Tibial nerve (tissue), 4 donors: ENCODE results near the gene LGR6. TPM values are rescaled to one million over a fixed set of nuclear protein-coding genes. Genes with fewer than 3 reads are reported as not detected.

Experiments used
- DNase-seq, 2 donors: peaks; one replicate each; pipeline ENCODE4 v3.0.0-alpha.2; 2019; ENCODE audit warnings: low spot score in 2 of 2
- H3K27ac ChIP-seq, 4 donors: fragments of 200-600 bp; sonication (generic) in 3 of 4; one replicate each; pipeline ENCODE4 v1.5.1; 2017 to 2019; ENCODE audit warnings: mild to moderate bottlenecking in 1 of 4
- H3K27me3 ChIP-seq, 2 donors: fragments of 200-600 bp; sonication (generic) in 1 of 2; one replicate each; pipeline versions ENCODE4 v1.5.1 to v1.6.0; 2017 to 2019
- H3K36me3 ChIP-seq, 3 donors: fragments of 200-600 bp; sonication (generic); one replicate each; pipeline ENCODE4 v1.5.1; 2018 to 2019
- H3K4me1 ChIP-seq, 4 donors: fragments of 200-600 bp; sonication (generic) in 3 of 4; one replicate each; pipeline ENCODE4 v1.5.1; 2017 to 2019
- H3K4me3 ChIP-seq, 4 donors: fragments of 200-600 bp; sonication (generic) in 3 of 4; one replicate each; pipeline ENCODE4 v1.5.1; 2017 to 2019; ENCODE audit warnings: mild to moderate bottlenecking in 1 of 4, moderate library complexity in 1 of 4
- H3K9me3 ChIP-seq, 4 donors: fragments of 200-600 bp; sonication (generic) in 3 of 4; one replicate each; pipeline ENCODE4 v1.5.1; 2017 to 2019
- EP300 ChIP-seq, 2 donors: sonication (generic); formaldehyde crosslinking; IDR thresholded peaks; one replicate each; pipeline ENCODE4 v1.6.1; 2017; ENCODE audit warnings: antibody characterized with exemption in 2 of 2, mild to moderate bottlenecking in 1 of 2
- POLR2A ChIP-seq, 2 donors: fragments of 450-650 bp; IDR thresholded peaks; one replicate each; pipeline ENCODE4 v1.6.1; 2017; ENCODE audit warnings: antibody characterized with exemption in 2 of 2, mild to moderate bottlenecking in 2 of 2, moderate library complexity in 2 of 2
- WGBS, 2 donors: methylation state at CpG; one replicate each; pipeline ENCODE4 v1.1.5; 2018; 5-methylcytosine and 5-hydroxymethylcytosine counted together
- total RNA-seq, 4 donors: library from RNA; depleted of rRNA; stranded (reverse); fragments of >200 nt; gene quantifications; one replicate each; pipeline ENCODE4 v1.1.0, GENCODE V29; 2016
- TF ChIP-seq, protein P1 (sequence below), 5 experiments: fragments of 200-600 bp in 3 of 5; fragments of 450-650 bp in 2 of 5; sonication (generic) in 3 of 5; IDR thresholded peaks; one replicate each; pipeline ENCODE4 v1.5.1; 2016 to 2019; ENCODE audit warnings: antibody characterized with exemption in 5 of 5, mild to moderate bottlenecking in 3 of 5, moderate library complexity in 2 of 5

Gene LGR6
- total RNA-seq, 4 donors from 2014 or later = 0.42 TPM; not detected in 3

DNA sequence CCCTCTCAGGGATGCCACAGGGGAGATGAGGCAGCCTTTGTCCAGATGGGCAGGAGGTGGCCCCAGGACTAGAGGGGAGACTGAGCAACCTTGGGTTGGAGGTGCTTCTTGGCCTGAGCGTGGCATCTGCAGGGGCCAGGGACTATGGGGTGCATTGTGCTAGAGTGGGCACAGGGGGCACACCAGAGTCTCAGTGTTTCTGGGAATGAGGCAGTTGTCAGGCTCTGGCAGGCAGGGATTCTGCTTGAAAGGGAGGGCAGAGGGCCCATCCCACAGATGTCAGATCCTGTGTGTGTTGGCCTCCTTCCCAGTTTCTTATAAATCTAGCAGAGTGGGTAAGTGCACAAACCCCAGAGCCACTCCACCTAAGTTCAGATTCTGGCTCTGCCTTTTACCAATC lies 13.7 kb downstream of the LGR6 start:
- Histone ChIP-seq H3K9me3 (no peaks in the 10 kb centered on the region), H3K27ac (no peak overlapping the region), H3K4me3 (no peak overlapping the region), H3K4me1 (no peaks in the 10 kb centered on the region), H3K27me3 (peaks cover 0 to 28% of the 10 kb centered on the region in 2 donors), H3K36me3 (no peaks in the 10 kb centered on the region)
- TF ChIP-seq, protein P1, sequence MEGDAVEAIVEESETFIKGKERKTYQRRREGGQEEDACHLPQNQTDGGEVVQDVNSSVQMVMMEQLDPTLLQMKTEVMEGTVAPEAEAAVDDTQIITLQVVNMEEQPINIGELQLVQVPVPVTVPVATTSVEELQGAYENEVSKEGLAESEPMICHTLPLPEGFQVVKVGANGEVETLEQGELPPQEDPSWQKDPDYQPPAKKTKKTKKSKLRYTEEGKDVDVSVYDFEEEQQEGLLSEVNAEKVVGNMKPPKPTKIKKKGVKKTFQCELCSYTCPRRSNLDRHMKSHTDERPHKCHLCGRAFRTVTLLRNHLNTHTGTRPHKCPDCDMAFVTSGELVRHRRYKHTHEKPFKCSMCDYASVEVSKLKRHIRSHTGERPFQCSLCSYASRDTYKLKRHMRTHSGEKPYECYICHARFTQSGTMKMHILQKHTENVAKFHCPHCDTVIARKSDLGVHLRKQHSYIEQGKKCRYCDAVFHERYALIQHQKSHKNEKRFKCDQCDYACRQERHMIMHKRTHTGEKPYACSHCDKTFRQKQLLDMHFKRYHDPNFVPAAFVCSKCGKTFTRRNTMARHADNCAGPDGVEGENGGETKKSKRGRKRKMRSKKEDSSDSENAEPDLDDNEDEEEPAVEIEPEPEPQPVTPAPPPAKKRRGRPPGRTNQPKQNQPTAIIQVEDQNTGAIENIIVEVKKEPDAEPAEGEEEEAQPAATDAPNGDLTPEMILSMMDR (IDR thresholded peaks at IDR 0.05) = no peak
- TF ChIP-seq EP300 (IDR thresholded peaks at IDR 0.05) (no peak), POLR2A (IDR thresholded peaks at IDR 0.05) (no peak)
- DNase-seq = no peak
- WGBS, 2 donors = 22 to 29% methylated on average over 1 of the region's 1 CpG

DNA sequence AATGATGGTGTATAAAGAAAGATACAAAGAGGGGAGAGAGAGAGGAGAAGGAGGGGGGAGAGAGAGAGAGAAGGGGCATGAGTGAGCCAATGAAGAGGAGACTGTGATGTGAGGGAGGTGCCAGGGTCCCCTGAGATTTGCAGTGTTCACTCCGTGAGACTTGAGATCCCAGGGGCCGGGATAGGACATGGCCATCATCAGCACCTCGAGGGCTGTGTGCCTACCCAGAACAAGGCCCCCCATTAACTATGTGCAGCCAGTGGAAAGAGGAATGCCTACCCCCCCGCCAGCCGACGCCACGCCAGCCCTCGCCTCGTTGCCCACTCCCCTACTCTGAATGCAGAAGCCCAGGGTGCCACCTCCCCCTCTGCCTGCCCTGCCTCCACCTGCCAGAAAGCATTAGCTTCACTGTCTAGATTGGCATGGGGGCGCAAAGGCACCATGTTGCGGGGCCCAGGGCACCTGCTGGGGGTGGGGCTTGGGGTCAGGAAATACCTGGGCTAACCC lies 14.8 kb downstream of the LGR6 start:
- TF ChIP-seq, protein P1 (IDR thresholded peaks at IDR 0.05) = no peak
- TF ChIP-seq EP300 (IDR thresholded peaks at IDR 0.05) = no peak
- TF ChIP-seq POLR2A (IDR thresholded peaks at IDR 0.05) = no peak
- WGBS, 2 donors = 66 to 72% methylated on average over 8 to 11 of the region's 11 CpGs
- Histone ChIP-seq H3K27me3 (peaks cover 0 to 39% of the 10 kb centered on the region in 2 donors), H3K36me3 (no peaks in the 10 kb centered on the region), H3K4me3 (no peak overlapping the region), H3K27ac (no peak overlapping the region), H3K4me1 (no peaks in the 10 kb centered on the region), H3K9me3 (no peaks in the 10 kb centered on the region)
- no peak for DNase-seq

GRCh38 chr1:202210385-202210784 lies 16.8 kb downstream of the LGR6 start:
- H3K4me1 ChIP-seq = peaks cover 0 to 11% (median 4%) of the 10 kb centered on the region in 4 donors

DNA sequence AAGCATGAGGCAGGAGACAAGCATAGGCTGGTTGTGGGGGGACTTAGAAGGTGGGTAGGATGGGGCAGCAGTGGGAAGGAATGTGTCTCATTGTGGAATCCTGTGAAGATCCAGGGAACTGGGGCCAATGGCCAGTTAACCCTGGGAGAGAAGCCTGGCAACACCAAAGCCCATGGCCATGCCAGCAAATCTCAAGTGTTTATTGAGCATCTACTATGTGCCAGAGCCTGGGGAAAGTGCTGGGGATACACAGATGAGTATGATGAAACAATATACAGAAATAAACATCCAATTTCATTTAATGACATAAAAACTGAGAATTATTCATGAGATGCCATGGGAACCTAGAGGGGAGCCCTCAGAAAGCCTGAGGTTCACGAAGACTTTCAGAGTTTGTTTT lies 17.4 kb downstream of the LGR6 start:
- no peak overlapping the region for H3K27ac ChIP-seq
- H3K9me3 ChIP-seq = no peaks in the 10 kb centered on the region
- DNase-seq = no peak
- peaks cover 0 to 11% (median 4%) of the 10 kb centered on the region in 4 donors for H3K4me1 ChIP-seq
- H3K4me3 ChIP-seq = no peak overlapping the region
- peaks cover 2 to 62% of the 10 kb centered on the region in 2 donors for H3K27me3 ChIP-seq
- 89 to 96% methylated on average over 1 of the region's 1 CpG for WGBS, 2 donors
- no peaks in the 10 kb centered on the region for H3K36me3 ChIP-seq
- TF ChIP-seq POLR2A (IDR thresholded peaks at IDR 0.05) (no peak), EP300 (IDR thresholded peaks at IDR 0.05) (no peak)
- TF ChIP-seq, protein P1 (IDR thresholded peaks at IDR 0.05) = no peak

More at GRCh38 chr1:202210385-202210784, 16.8 kb downstream of the LGR6 start:
- H3K9me3 ChIP-seq = no peaks in the 10 kb centered on the region
- 29 to 40% methylated on average over 6 of the region's 6 CpGs for WGBS, 2 donors
- TF ChIP-seq, protein P1 (IDR thresholded peaks at IDR 0.05) = no peak
- no peak for TF ChIP-seq EP300 (IDR thresholded peaks at IDR 0.05)
- TF ChIP-seq POLR2A (IDR thresholded peaks at IDR 0.05) = no peak
- H3K4me3 ChIP-seq = no peak overlapping the region
- H3K27ac ChIP-seq = no peak overlapping the region
- H3K36me3 ChIP-seq = no peaks in the 10 kb centered on the region
- no peak for DNase-seq
- peaks cover 2 to 57% of the 10 kb centered on the region in 2 donors for H3K27me3 ChIP-seq

DNA sequence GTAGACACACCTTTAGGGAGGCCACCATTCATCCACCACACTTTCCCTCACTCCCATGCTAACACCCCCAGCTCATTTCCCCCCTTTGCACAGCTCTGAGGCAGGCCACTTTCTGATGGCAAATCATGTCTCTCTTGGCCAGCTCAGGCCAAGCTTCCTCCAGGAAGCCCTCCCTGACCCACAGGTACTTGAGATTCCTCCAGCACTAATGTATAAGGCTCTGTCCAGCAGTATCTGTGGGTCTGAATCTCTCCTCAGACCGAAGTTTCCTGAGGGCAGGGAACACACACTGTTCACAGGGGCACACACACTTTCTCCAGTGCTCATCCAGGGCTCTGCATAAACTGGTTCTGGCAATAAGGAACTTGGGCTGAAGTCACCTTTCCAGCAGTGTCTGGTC lies 19.2 kb downstream of the LGR6 start:
- no peak for TF ChIP-seq EP300 (IDR thresholded peaks at IDR 0.05)
- TF ChIP-seq, protein P1 (IDR thresholded peaks at IDR 0.05) = no peak
- no peak for TF ChIP-seq POLR2A (IDR thresholded peaks at IDR 0.05)
- DNase-seq = no peak
- Histone ChIP-seq H3K36me3 (no peaks in the 10 kb centered on the region), H3K4me3 (no peak overlapping the region), H3K27ac (no peak overlapping the region), H3K9me3 (no peaks in the 10 kb centered on the region), H3K4me1 (peaks cover 0 to 11% (median 4%) of the 10 kb centered on the region in 4 donors), H3K27me3 (peaks cover 2 to 53% of the 10 kb centered on the region in 2 donors)
- WGBS, 2 donors = 60 to 100% methylated on average over 1 of the region's 1 CpG
